Natural killer cell (primary cell): ENCODE results near the gene CDSN. TPM values are rescaled to one million over a fixed set of nuclear protein-coding genes. Genes with fewer than 3 reads are reported as not detected.

Experiments used
- ATAC-seq, 3 donors: fragments of 150-1000 bp in 2 of 3; fragments of 200-7000 bp in 1 of 3; cut with Tn5 transposase; 1 replicate in 1 of 3; 2 replicates in 2 of 3; pipeline ENCODE4 v1.10.0; 2021; ENCODE audit warnings: mild to moderate bottlenecking in 2 of 3, moderate library complexity in 2 of 3
- DNase-seq, 2 donors: peaks; one replicate each; pipeline versions ENCODE4 v3.0.0 to v3.0.0-alpha.2; 2013 to 2021; ENCODE audit warnings: mixed read lengths in 1 of 2
- H3K27ac ChIP-seq: one replicate; pipeline ENCODE4 v1.5.1; 2013; ENCODE audit warnings: mild to moderate bottlenecking, low read length
- H3K27me3 ChIP-seq: one replicate; pipeline ENCODE4 v1.6.1; 2013; ENCODE audit warnings: low read length; ENCODE audit not compliant: control insufficient read depth, insufficient read depth
- H3K36me3 ChIP-seq: one replicate; pipeline ENCODE4 v1.6.1; 2013; ENCODE audit warnings: low read length; ENCODE audit not compliant: control insufficient read depth, insufficient read depth
- H3K4me1 ChIP-seq: one replicate; pipeline ENCODE4 v1.6.1; 2013; ENCODE audit warnings: low read length; ENCODE audit not compliant: control insufficient read depth, insufficient read depth
- H3K4me3 ChIP-seq: one replicate; pipeline ENCODE4 v1.5.1; 2013; ENCODE audit warnings: low read length
- H3K9me3 ChIP-seq: one replicate; pipeline ENCODE4 v1.6.1; 2013; ENCODE audit warnings: low read length; ENCODE audit not compliant: control insufficient read depth, insufficient read depth
- H3K27ac Mint-ChIP-seq, 2 donors: one replicate each; pipeline ENCODE4 v1.8.0; 2022; ENCODE audit warnings: mild to moderate bottlenecking in 2 of 2, mixed read lengths in 2 of 2, moderate library complexity in 1 of 2
- H3K27me3 Mint-ChIP-seq, 2 donors: one replicate each; pipeline ENCODE4 v1.8.0; 2022; ENCODE audit warnings: low read depth in 2 of 2, mixed read lengths in 2 of 2
- H3K36me3 Mint-ChIP-seq: one replicate; pipeline ENCODE4 v1.8.0; 2022; ENCODE audit warnings: mixed read lengths
- H3K4me1 Mint-ChIP-seq, 2 donors: one replicate each; pipeline ENCODE4 v1.8.0; 2022; ENCODE audit warnings: mixed read lengths in 2 of 2
- H3K4me3 Mint-ChIP-seq: one replicate; pipeline ENCODE4 v1.8.0; 2022; ENCODE audit warnings: mild to moderate bottlenecking, moderate library complexity, mixed read lengths
- H3K9me3 Mint-ChIP-seq, 2 donors: one replicate each; pipeline ENCODE4 v1.8.0; 2022; ENCODE audit warnings: mixed read lengths in 2 of 2
- WGBS: methylation state at CpG from one replicate; pipeline ENCODE4 v1.1.7; 2013; ENCODE audit warnings: missing lambda C conversion rate; ENCODE audit not compliant: insufficient coverage; 5-methylcytosine and 5-hydroxymethylcytosine counted together
- intact Hi-C: fragments of 100-400 bp; cut with micrococcal nuclease; formaldehyde crosslinking; loops from one replicate; pipeline ENCODE4 v1.14.2; 2022
- total RNA-seq, 4 donors: library from RNA; stranded (reverse); fragments of 120-200 nt in 1 of 4; gene quantifications; one replicate each; pipeline versions ENCODE4 v1.2.3 to v1.2.4, GENCODE V29; 2013 to 2022
- TF ChIP-seq, protein P1 (sequence below): fragments of 200-600 bp; IDR thresholded peaks from one replicate; pipeline ENCODE4 v1.8.0; 2022; ENCODE audit warnings: antibody characterized with exemption

CDSN gene
- total RNA-seq, 3 donors from 2014 or later (not counting 1 experiment from before 2014, with no cell fraction given): not detected

DNA sequence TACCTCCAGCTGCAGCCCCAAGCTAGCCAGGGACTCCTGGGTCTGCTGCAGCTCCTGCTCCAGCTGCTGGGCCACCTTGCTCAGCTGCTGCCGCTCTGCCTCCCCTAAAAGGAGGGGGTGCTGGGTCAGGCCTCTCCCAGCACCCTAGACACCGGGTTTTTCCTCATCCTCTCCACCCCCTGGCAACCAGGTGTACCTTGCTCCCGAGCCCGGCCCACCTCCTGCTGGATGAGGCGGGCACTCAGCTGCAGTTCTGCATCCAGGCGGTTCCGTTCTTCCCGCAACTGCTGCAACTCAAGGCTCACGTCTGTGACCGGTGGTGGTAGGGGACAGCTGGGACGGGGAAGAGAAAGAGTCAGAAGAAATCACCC, 24.7 kb upstream of the CDSN start:
- Histone ChIP-seq H3K4me1 (no peaks in the 10 kb centered on the region), H3K4me3 (no peak overlapping the region), H3K36me3 (peaks cover 4% of the 10 kb centered on the region), H3K27ac (no peak overlapping the region), H3K9me3 (no peaks in the 10 kb centered on the region), H3K27me3 (no peaks in the 10 kb centered on the region)
- no peak overlapping the region for H3K27ac Mint-ChIP-seq
- intact Hi-C loops: no loop called here
- no peak for ATAC-seq
- TF ChIP-seq, protein P1, sequence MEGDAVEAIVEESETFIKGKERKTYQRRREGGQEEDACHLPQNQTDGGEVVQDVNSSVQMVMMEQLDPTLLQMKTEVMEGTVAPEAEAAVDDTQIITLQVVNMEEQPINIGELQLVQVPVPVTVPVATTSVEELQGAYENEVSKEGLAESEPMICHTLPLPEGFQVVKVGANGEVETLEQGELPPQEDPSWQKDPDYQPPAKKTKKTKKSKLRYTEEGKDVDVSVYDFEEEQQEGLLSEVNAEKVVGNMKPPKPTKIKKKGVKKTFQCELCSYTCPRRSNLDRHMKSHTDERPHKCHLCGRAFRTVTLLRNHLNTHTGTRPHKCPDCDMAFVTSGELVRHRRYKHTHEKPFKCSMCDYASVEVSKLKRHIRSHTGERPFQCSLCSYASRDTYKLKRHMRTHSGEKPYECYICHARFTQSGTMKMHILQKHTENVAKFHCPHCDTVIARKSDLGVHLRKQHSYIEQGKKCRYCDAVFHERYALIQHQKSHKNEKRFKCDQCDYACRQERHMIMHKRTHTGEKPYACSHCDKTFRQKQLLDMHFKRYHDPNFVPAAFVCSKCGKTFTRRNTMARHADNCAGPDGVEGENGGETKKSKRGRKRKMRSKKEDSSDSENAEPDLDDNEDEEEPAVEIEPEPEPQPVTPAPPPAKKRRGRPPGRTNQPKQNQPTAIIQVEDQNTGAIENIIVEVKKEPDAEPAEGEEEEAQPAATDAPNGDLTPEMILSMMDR: no peak
- H3K36me3 Mint-ChIP-seq: no peaks in the 10 kb centered on the region
- no peaks in the 10 kb centered on the region for H3K27me3 Mint-ChIP-seq
- no peaks in the 10 kb centered on the region for H3K4me1 Mint-ChIP-seq
- WGBS: 86% methylated on average over 11 of the region's 11 CpGs
- no peak overlapping the region for H3K4me3 Mint-ChIP-seq
- DNase-seq: no peak
- H3K9me3 Mint-ChIP-seq: no peaks in the 10 kb centered on the region

DNA sequence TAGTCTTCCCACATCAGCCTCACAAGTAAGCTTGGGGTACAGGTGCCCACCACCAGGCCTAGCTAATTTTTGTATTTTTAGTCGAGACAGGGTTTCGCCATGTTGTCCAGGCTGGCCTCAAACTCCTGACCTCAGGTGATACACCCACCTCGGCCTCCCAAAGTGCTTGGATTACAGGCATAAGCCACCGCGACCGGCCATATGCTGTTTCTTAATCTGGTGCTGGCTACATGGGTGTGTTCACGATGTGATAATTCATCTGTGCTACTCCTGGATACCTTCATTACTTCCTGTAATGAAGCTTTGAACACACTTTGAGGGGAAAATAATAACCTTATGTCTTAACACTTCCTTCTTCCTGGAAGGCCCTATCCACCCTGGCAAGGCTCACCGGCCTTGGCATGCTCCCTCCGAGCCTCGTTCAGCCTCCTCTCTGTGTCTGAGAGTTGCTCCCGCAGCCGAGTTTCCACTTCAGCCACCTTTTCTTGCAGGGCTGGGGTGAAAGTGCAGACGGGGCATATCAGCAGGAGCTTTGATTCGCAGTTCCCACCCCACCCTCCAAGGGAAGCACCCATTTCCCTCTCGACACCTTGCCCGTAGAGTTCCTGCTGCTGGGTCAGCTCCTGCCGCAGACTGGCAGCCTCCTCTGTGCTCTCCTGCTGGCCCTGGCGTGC, 24.2 kb upstream of the CDSN start:
- no peak overlapping the region for H3K4me3 ChIP-seq
- DNase-seq: no peak
- Mint-ChIP-seq H3K9me3 (no peaks in the 10 kb centered on the region), H3K4me3 (no peak overlapping the region), H3K27me3 (no peaks in the 10 kb centered on the region), H3K36me3 (no peaks in the 10 kb centered on the region), H3K4me1 (no peaks in the 10 kb centered on the region), H3K27ac (no peak overlapping the region)
- TF ChIP-seq, protein P1: no peak
- no peak for ATAC-seq
- no peak overlapping the region for H3K27ac ChIP-seq
- no peaks in the 10 kb centered on the region for H3K4me1 ChIP-seq
- intact Hi-C loops: no loop called here
- peaks cover 2% of the 10 kb centered on the region for H3K36me3 ChIP-seq
- 94% methylated on average over 18 of the region's 18 CpGs for WGBS
- H3K27me3 ChIP-seq: no peaks in the 10 kb centered on the region
- H3K9me3 ChIP-seq: no peaks in the 10 kb centered on the region

DNA sequence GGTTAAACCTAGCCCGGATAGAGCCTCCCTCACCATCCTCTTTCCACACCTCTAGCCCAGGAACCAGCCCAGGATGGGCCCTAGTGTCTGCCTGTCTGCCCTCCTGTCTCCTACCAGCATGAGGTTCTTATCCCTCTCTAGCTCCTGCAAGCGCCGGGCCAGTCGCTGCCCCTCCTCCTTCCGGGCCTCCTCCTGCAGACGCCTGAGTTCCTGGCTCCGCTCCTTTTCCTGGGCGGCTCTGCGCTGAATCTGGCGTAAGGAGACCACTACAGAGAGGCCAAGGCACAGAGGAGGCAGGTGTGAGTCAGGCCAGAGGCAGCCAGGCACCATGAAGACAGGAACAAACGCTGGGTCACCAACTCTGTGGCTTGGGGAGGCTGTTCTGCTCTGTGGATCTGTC, 22.9 kb upstream of the CDSN start:
- Histone ChIP-seq H3K36me3 (peaks cover 2% of the 10 kb centered on the region), H3K27ac (no peak overlapping the region), H3K4me3 (no peak overlapping the region), H3K27me3 (no peaks in the 10 kb centered on the region), H3K4me1 (no peaks in the 10 kb centered on the region), H3K9me3 (no peaks in the 10 kb centered on the region)
- TF ChIP-seq, protein P1: no peak
- Mint-ChIP-seq H3K9me3 (no peaks in the 10 kb centered on the region), H3K27me3 (no peaks in the 10 kb centered on the region), H3K27ac (no peak overlapping the region), H3K4me3 (no peak overlapping the region), H3K4me1 (no peaks in the 10 kb centered on the region), H3K36me3 (no peaks in the 10 kb centered on the region)
- 93% methylated on average over 11 of the region's 11 CpGs for WGBS
- intact Hi-C loops: no loop called here
- ATAC-seq (no peak), DNase-seq (no peak)

DNA sequence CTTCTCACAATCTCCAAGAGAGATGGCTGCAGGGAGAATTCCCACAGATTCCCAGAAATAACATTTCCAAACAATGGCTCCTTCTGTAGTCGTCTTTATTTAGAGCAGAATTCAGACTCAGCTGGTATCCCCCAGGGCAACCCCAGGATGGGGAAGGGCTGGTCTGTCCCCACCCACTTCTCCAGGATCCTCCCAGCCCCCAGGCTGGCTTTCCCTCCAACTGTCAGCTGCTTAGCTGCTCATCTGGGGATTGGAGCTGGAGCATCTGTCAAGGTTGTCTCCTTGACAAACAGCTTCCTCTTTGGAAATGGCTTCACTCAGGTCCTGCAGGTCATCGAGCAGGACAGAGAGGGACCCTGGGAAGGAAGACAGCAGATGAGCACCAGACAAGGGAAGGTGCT, 22.1 kb upstream of the CDSN start:
- H3K36me3 Mint-ChIP-seq: no peaks in the 10 kb centered on the region
- no peak overlapping the region for H3K4me3 ChIP-seq
- H3K27ac ChIP-seq: no peak overlapping the region
- H3K9me3 Mint-ChIP-seq: no peaks in the 10 kb centered on the region
- no peak for ATAC-seq
- DNase-seq: no peak
- no peaks in the 10 kb centered on the region for H3K27me3 ChIP-seq
- peaks cover 4 to 5% of the 10 kb centered on the region in 2 donors for H3K4me1 Mint-ChIP-seq
- no peaks in the 10 kb centered on the region for H3K9me3 ChIP-seq
- peaks cover 6% of the 10 kb centered on the region for H3K4me1 ChIP-seq
- no peak overlapping the region for H3K27ac Mint-ChIP-seq
- TF ChIP-seq, protein P1: no peak
- H3K27me3 Mint-ChIP-seq: peaks cover 0 to 3% of the 10 kb centered on the region in 2 donors
- no peak overlapping the region for H3K4me3 Mint-ChIP-seq
- 86% methylated on average over 2 of the region's 2 CpGs for WGBS
- intact Hi-C loops: no loop called here
- peaks cover 2% of the 10 kb centered on the region for H3K36me3 ChIP-seq
